ENCODE results near the gene LIME1. TPM values are rescaled to one million over a fixed set of nuclear protein-coding genes. Genes with fewer than 3 reads are reported as not detected.

The LIME1 gene
- total and polyA plus RNA-seq, 2 of the 8 experiments (the other 6 are each of a cell fraction or from before 2014, with no cell fraction given) = 4.5 to 5.9 TPM

DNA sequence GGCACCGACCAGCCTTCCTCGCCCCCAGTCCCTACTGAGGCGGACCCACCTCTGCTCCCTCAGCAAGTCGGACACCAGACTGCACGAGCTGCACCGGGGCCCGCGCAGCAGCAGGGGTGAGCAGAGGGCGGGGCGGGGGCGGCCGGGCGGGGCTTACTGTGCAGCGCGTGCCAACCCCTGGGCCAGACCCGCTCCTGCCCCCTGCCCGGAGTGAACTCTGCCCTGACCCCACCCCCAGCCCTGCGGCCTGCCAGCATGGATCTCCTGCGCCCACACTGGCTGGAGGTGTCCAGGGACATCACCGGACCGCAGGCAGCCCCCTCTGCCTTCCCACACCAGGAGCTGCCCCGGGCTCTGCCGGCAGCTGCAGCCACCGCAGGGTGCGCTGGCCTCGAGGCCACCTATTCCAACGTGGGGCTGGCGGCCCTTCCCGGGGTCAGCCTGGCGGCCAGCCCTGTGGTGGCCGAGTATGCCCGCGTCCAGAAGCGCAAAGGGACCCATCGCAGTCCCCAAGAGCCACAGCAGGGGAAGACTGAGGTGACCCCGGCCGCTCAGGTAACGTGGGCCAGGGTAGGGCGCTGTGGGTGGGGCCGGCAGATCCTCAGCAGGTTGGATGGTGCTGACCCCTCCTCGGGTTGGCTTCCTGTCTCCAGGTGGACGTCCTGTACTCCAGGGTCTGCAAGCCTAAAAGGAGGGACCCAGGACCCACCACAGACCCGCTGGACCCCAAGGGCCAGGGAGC is 1.7 kb downstream of the LIME1 start:
- H3K4me3 ChIP-seq (ENCODE audit: extremely low read depth in 1 of 4, insufficient read depth in 2 of 4, low read depth in 3 of 4, low read length in 4 of 4) = peak overlapping the region; percentile 25 to 68 (median 28)
- no peak overlapping the region for H2AK5ac ChIP-seq (ENCODE audit: low read depth, low read length)
- H2BK5ac ChIP-seq (ENCODE audit: low read depth, low read length) = no peak overlapping the region
- H3K79me2 ChIP-seq (ENCODE audit: control insufficient read depth in 1 of 2, insufficient read depth in 2 of 2, low read length in 2 of 2) = no peaks in the 10 kb centered on the region
- ChIA-PET CTCF (ENCODE audit: partially characterized antibody) (interaction anchor here (1.0 to 2.6 kb wide), 3 partner anchors 38 to 96 kb away, joined by 3 to 7 read pairs (median 5); no protein-coding TSS in a partner anchor), POLR2A (ENCODE audit: partially characterized antibody) (interaction anchor here (0.6 to 3.0 kb wide), 15 partner anchors 9 to 242 kb away, joined by 3 to 16 read pairs (median 4); partner anchors contain the start of genes ARFRP1 and ZGPAT)
- no peak overlapping the region for H3K9ac ChIP-seq (replicated peaks in 1 of 4; ENCODE audit: extremely low read depth in 1 of 4, low read depth in 3 of 4, low read length in 3 of 4)
- no peak overlapping the region for H3K56ac ChIP-seq (replicated peaks; ENCODE audit: insufficient read length, low read depth, low read length)
- peak overlapping the region; percentile 71 to 95 for H3K4me2 ChIP-seq (ENCODE audit: insufficient read depth in 1 of 2, low read depth in 2 of 2, low read length in 2 of 2)
- no peak overlapping the region for H2BK120ac ChIP-seq (replicated peaks; ENCODE audit: low read depth, low read length)
- H4K91ac ChIP-seq (replicated peaks; ENCODE audit: insufficient read length, low read length) = no peak overlapping the region
- 21% methylated on average over 16 of the region's 43 CpGs; no CpG with 5 or more reads in 1 of the 2 experiments for WGBS, 2 experiments (ENCODE audit: extremely low coverage in 1 of 2, insufficient coverage in 1 of 2, insufficient read length in 1 of 2, insufficient replicate concordance in 2 of 2, low coverage in 1 of 2, low lambda C conversion rate in 2 of 2, missing lambda C conversion rate in 1 of 2)
- H3K9me3 ChIP-seq (ENCODE audit: insufficient read depth in 2 of 2, low read depth in 1 of 2, low read length in 1 of 2) = no peaks in the 10 kb centered on the region
- FAIRE-seq (no peak), DNase-seq (ENCODE audit: low read depth in 1 of 2, low spot score in 2 of 2) (peak in 1 of 2 experiments; percentile 76)
- H4K5ac ChIP-seq (ENCODE audit: insufficient read length, low read depth, low read length) = no peak overlapping the region
- no peak overlapping the region for H3K18ac ChIP-seq (ENCODE audit: extremely low read depth, low read length)
- H3K27ac ChIP-seq (ENCODE audit: low read depth, low read length) = no peak overlapping the region
- peaks cover 0 to 23% (median 6%) of the 10 kb centered on the region in 4 experiments; a peak in 5 of 8 replicates for H3K36me3 ChIP-seq (ENCODE audit: control insufficient read depth in 2 of 4, insufficient read depth in 4 of 4, low read length in 3 of 4)
- no peak overlapping the region for H2BK15ac ChIP-seq (ENCODE audit: low read length)
- H2BK12ac ChIP-seq (ENCODE audit: low read depth, low read length) = no peak overlapping the region
- TF ChIP-seq ZNF274 (IDR thresholded peaks at IDR 0.05; ENCODE audit: borderline replicate concordance, extremely low read depth, low read length) (no peak), KDM4A (IDR thresholded peaks at IDR 0.05; ENCODE audit: low read depth, low read length, severe bottlenecking) (peak; percentile 46), RBBP5 (IDR thresholded peaks at IDR 0.05; ENCODE audit: borderline replicate concordance, low read depth, low read length) (0 out of 2 replicates have a peak, but pooled peaks have one; percentile 1)
- no peak overlapping the region for H2BK20ac ChIP-seq (ENCODE audit: low read length)
- peaks cover 5% of the 10 kb centered on the region; the same call in 1 of the 2 replicates for H3K79me1 ChIP-seq (ENCODE audit: low read depth, low read length)
- H3K23me2 ChIP-seq (ENCODE audit: low read depth, low read length) = peaks cover 13% of the 10 kb centered on the region; the same call in 1 of the 2 replicates
- H2AFZ ChIP-seq (ENCODE audit: low read length) = no peak overlapping the region
- no peak overlapping the region for H3K14ac ChIP-seq (ENCODE audit: insufficient read length)
- no peak overlapping the region for H3K23ac ChIP-seq (ENCODE audit: insufficient read length)
- peaks cover 0 to 12% (median 8%) of the 10 kb centered on the region in 4 experiments; a peak in 4 of 7 replicates for H3K27me3 ChIP-seq (replicated peaks in 1 of 4; ENCODE audit: control insufficient read depth in 3 of 4, extremely low read depth in 1 of 4, insufficient read depth in 3 of 4, low read length in 3 of 4)
- no peak overlapping the region; the same call in 1 of the 2 replicates for H4K8ac ChIP-seq (ENCODE audit: extremely low read depth, insufficient read depth, low read length)
- peaks cover 0 to 20% (median 11%) of the 10 kb centered on the region in 4 experiments; a peak in 6 of 7 replicates for H3K4me1 ChIP-seq (replicated peaks in 1 of 4; ENCODE audit: control insufficient read depth in 3 of 4, insufficient read depth in 4 of 4, low read length in 3 of 4)
- H3K4ac ChIP-seq (replicated peaks; ENCODE audit: insufficient read length, low read depth, low read length) = no peak overlapping the region
- peaks cover 3 to 26% of the 10 kb centered on the region in 2 experiments for H4K20me1 ChIP-seq (replicated peaks in 1 of 2; ENCODE audit: control insufficient read depth in 1 of 2, insufficient read depth in 2 of 2, low read length in 2 of 2)
